A549 (cell line): ENCODE measurements around the gene HELT. TPM values are rescaled to one million over a fixed set of nuclear protein-coding genes. Genes with fewer than 3 reads are reported as not detected.

Source experiments
- ATAC-seq, 2 experiments: fragments of 200-7000 bp in 1 of 2; fragments of >200 bp in 1 of 2; cut with Nextera tagmentation in 1 of 2; cut with Tn5 transposase in 1 of 2; 3 replicates each; pipeline versions ENCODE4 v1.8.0 to v1.9.1; 2018 to 2020; ENCODE audit warnings: mild to moderate bottlenecking in 1 of 2, moderate library complexity in 1 of 2
- CTCF ChIA-PET: fragments of 300-600 bp; sonication (Branson Sonifier 250); formaldehyde crosslinking; extraction: SDS; loops from one replicate; lab custom pipeline; 2021; ENCODE audit warnings: antibody characterized with exemption, inconsistent platforms; lab: Yijun Ruan, JAX
- POLR2A ChIA-PET: fragments of 350-600 bp; formaldehyde crosslinking; extraction: SDS; loops from one replicate; lab custom pipeline; 2021; ENCODE audit warnings: antibody characterized with exemption, inconsistent platforms; lab: Yijun Ruan, JAX
- DNase-seq, 2 experiments: peaks; one replicate each; pipeline versions ENCODE4 v3.0.0 to v3.0.0-alpha.2; 2011 to 2016; ENCODE audit warnings: low read depth in 1 of 2, low spot score in 1 of 2
- FAIRE-seq: peaks from 2 replicates; lab custom pipeline; 2011; peaks lifted over from hg19 to GRCh38; lab: Jason Lieb, UNC
- H3K27ac ChIP-seq, 2 experiments: fragments of >200 bp; sonication (Bioruptor Twin); formaldehyde crosslinking; 3 replicates each; pipeline ENCODE4 v1.5.1; 2016 to 2017
- H3K4me1 ChIP-seq: fragments of >200 bp; sonication (Bioruptor Twin); formaldehyde crosslinking; 3 replicates; pipeline ENCODE4 v1.6.1; 2016
- H3K4me2 ChIP-seq: fragments of >200 bp; sonication (Bioruptor Twin); formaldehyde crosslinking; 3 replicates; pipeline ENCODE4 v1.6.1; 2016
- H3K4me3 ChIP-seq: fragments of >200 bp; sonication (Bioruptor Twin); formaldehyde crosslinking; 3 replicates; pipeline ENCODE4 v1.5.1; 2016
- H3K9me3 ChIP-seq: fragments of >200 bp; sonication (Bioruptor Twin); formaldehyde crosslinking; 3 replicates; pipeline ENCODE4 v1.6.1; 2016
- ATOH8 ChIP-seq: fragments of 250-450 bp; sonication (Bioruptor Pico); IDR thresholded peaks from 2 replicates; pipeline ENCODE4 v1.5.0; 2020; ENCODE audit warnings: low read depth, mild to moderate bottlenecking, moderate library complexity
- BCL3 ChIP-seq: fragments of >200 bp; sonication (Bioruptor Twin); formaldehyde crosslinking; IDR thresholded peaks from 3 replicates; pipeline ENCODE4 v1.6.1; 2016
- CBX2 ChIP-seq: fragments of 200-600 bp; sonication (generic); IDR thresholded peaks from 2 replicates; pipeline ENCODE4 v1.6.1; 2016; ENCODE audit warnings: low read depth, mild to moderate bottlenecking, borderline replicate concordance
- CBX8 ChIP-seq: fragments of 200-600 bp; sonication (generic); IDR thresholded peaks from 2 replicates; pipeline ENCODE4 v1.6.1; 2016
- CEBPB ChIP-seq, 2 experiments: fragments of >200 bp in 1 of 2; sonication (Bioruptor Twin) in 1 of 2; formaldehyde crosslinking in 1 of 2; IDR thresholded peaks; 2 replicates each; pipeline ENCODE4 v1.6.1; 2012 to 2016
- CTCF ChIP-seq: fragments of >200 bp; sonication (Bioruptor Twin); formaldehyde crosslinking; IDR thresholded peaks from 3 replicates; pipeline ENCODE4 v1.5.1; 2016
- EHMT2 ChIP-seq: fragments of 200-600 bp; sonication (generic); IDR thresholded peaks from 2 replicates; pipeline ENCODE4 v1.6.1; 2016; ENCODE audit warnings: antibody characterized with exemption, low read depth, mild to moderate bottlenecking, moderate library complexity
- FOSL2 ChIP-seq, 2 experiments: fragments of 450-650 bp in 1 of 2; fragments of >200 bp in 1 of 2; sonication (Bioruptor Twin) in 1 of 2; formaldehyde crosslinking; IDR thresholded peaks; 2 replicates each; pipeline versions ENCODE4 v1.5.0 to v1.6.1; 2016 to 2020; ENCODE audit warnings: mild to moderate bottlenecking in 1 of 2, moderate library complexity in 1 of 2
- FOXS1 ChIP-seq: fragments of 250-450 bp; sonication (Bioruptor Pico); IDR thresholded peaks from 2 replicates; pipeline ENCODE4 v1.5.0; 2020; ENCODE audit warnings: mild to moderate bottlenecking, moderate library complexity
- GATA3 ChIP-seq: IDR thresholded peaks from 2 replicates; pipeline ENCODE4 v1.6.1; 2012; ENCODE audit warnings: borderline replicate concordance
- HEYL ChIP-seq: fragments of 250-450 bp; sonication (Bioruptor Pico); IDR thresholded peaks from 2 replicates; pipeline ENCODE4 v1.8.0; 2021; ENCODE audit warnings: mild to moderate bottlenecking, moderate library complexity
- HMGXB4 ChIP-seq: fragments of 250-450 bp; sonication (Bioruptor Pico); IDR thresholded peaks from 2 replicates; pipeline ENCODE4 v1.5.0; 2021; ENCODE audit warnings: mild to moderate bottlenecking, moderate library complexity, borderline replicate concordance
- HOXA7 ChIP-seq: fragments of 250-450 bp; sonication (Bioruptor Pico); IDR thresholded peaks from 2 replicates; pipeline ENCODE4 v1.5.0; 2020; ENCODE audit warnings: mild to moderate bottlenecking, moderate library complexity
- HOXB5 ChIP-seq: fragments of 250-450 bp; sonication (Bioruptor Pico); IDR thresholded peaks from 2 replicates; pipeline ENCODE4 v1.5.0; 2020; ENCODE audit warnings: mild to moderate bottlenecking, moderate library complexity
- KDM1A ChIP-seq: fragments of 200-600 bp; sonication (generic); IDR thresholded peaks from 2 replicates; pipeline ENCODE4 v1.6.1; 2016; ENCODE audit warnings: low read depth, mild to moderate bottlenecking
- KDM5A ChIP-seq: fragments of 200-600 bp; sonication (generic); IDR thresholded peaks from 2 replicates; pipeline ENCODE4 v1.6.1; 2016; ENCODE audit warnings: antibody characterized with exemption, mild to moderate bottlenecking
- MAX ChIP-seq: IDR thresholded peaks from 2 replicates; pipeline ENCODE4 v1.6.1; 2012
- MAZ ChIP-seq: fragments of 150-350 bp; IDR thresholded peaks from 2 replicates; pipeline ENCODE4 v1.6.1; 2014; ENCODE audit warnings: antibody characterized with exemption, low read depth, low read length, borderline replicate concordance
- PBX3 ChIP-seq: IDR thresholded peaks from 2 replicates; pipeline ENCODE4 v1.6.1; 2012
- POLR2A ChIP-seq: IDR thresholded peaks from 2 replicates; pipeline ENCODE4 v1.6.1; 2012; ENCODE audit warnings: mild to moderate bottlenecking, low read length
- RAD21 ChIP-seq, 2 experiments: fragments of >200 bp in 1 of 2; sonication (Bioruptor Twin) in 1 of 2; formaldehyde crosslinking in 1 of 2; IDR thresholded peaks in 1 of 2; conservative IDR thresholded peaks in 1 of 2; 2 replicates in 1 of 2; 3 replicates in 1 of 2; pipeline ENCODE4 v1.6.1; 2012 to 2018; ENCODE audit warnings: inconsistent platforms in 1 of 2
- RARB ChIP-seq: fragments of 250-450 bp; sonication (Bioruptor Pico); IDR thresholded peaks from 2 replicates; pipeline ENCODE4 v1.8.0; 2021; ENCODE audit warnings: mild to moderate bottlenecking, moderate library complexity
- REST ChIP-seq: fragments of 200-600 bp; sonication (generic); IDR thresholded peaks from 2 replicates; pipeline ENCODE4 v1.6.1; 2016; ENCODE audit warnings: antibody characterized with exemption, mild to moderate bottlenecking, moderate library complexity
- SMC3 ChIP-seq: fragments of >200 bp; sonication (Bioruptor Twin); formaldehyde crosslinking; IDR thresholded peaks from 3 replicates; pipeline ENCODE4 v1.6.1; 2018; ENCODE audit warnings: inconsistent platforms
- USF2 ChIP-seq: fragments of 450-650 bp; IDR thresholded peaks from 2 replicates; pipeline ENCODE4 v1.6.1; 2014; ENCODE audit warnings: antibody characterized with exemption
- ZFP36 ChIP-seq: fragments of 450-650 bp; IDR thresholded peaks from 2 replicates; pipeline ENCODE4 v1.6.1; 2014; ENCODE audit warnings: borderline replicate concordance; ENCODE audit not compliant: partially characterized antibody
- ZNF302 ChIP-seq: fragments of 250-450 bp; sonication (Bioruptor Pico); IDR thresholded peaks from 2 replicates; pipeline ENCODE4 v1.9.0; 2021; ENCODE audit warnings: inconsistent platforms, mild to moderate bottlenecking, moderate library complexity
- WGBS: methylation state at CpG from one replicate; pipeline ENCODE4 v1.1.6; 2017; ENCODE audit errors: missing lambda C conversion rate; 5-methylcytosine and 5-hydroxymethylcytosine counted together
- polyA plus RNA-seq, 4 experiments: library from polyadenylated mRNA; depleted of rRNA in 3 of 4; stranded (reverse); fragments of >200 nt; fragmentation: RNase III in 1 of 4; extraction: RNeasy Plus Mini Kit Qiagen cat#74134 plus additional on column Dnase treatment in 1 of 4; gene quantifications; 2 replicates in 3 of 4; 3 replicates in 1 of 4; pipeline ENCODE4 v1.2.3, GENCODE V29; 2011 to 2017

HELT gene
- polyA plus RNA-seq, 2 of the 4 experiments (the other 2 are of a cell fraction) = not detected

GRCh38 chr4:184977747-184978146, 40.5 kb upstream of the HELT start:
- Histone ChIP-seq H3K9me3 (no peaks in the 10 kb centered on the region), H3K4me3 (no peak overlapping the region), H3K27ac (no peak overlapping the region)
- DNase-seq (no peak), ATAC-seq (no peak)
- POLR2A ChIA-PET = no interaction called here
- 10% methylated on average over 3 of the region's 3 CpGs for WGBS
- CTCF ChIA-PET = no interaction called here
- TF ChIP-seq EHMT2 (no peak), SMC3 (no peak), CEBPB (IDR thresholded peaks at IDR 0.05) (no peak), HMGXB4 (CRISPR knock-in tag) (no peak), MAZ (no peak), FOXS1 (CRISPR knock-in tag) (no peak), ATOH8 (CRISPR knock-in tag) (no peak), MAX (no peak), GATA3 (no peak), BCL3 (no peak), CBX2 (no peak), POLR2A (no peak), KDM1A (no peak)
- TF ChIP-seq, all 56 proteins: peak for 0
- FAIRE-seq = no peak
- H3K4me2 ChIP-seq = no peak overlapping the region
- H3K4me1 ChIP-seq = no peaks in the 10 kb centered on the region

- 34% methylated on average over 6 of the region's 6 CpGs for WGBS
- ChIA-PET CTCF (interaction anchor here (1.0 kb wide), 1 partner anchor 233 kb away, joined by 4 read pairs; no protein-coding TSS in a partner anchor), POLR2A (no interaction called here)
- H3K4me3 ChIP-seq = no peak overlapping the region
- ATAC-seq (no peak), DNase-seq (no peak), FAIRE-seq (no peak)
- H3K4me1 ChIP-seq = no peaks in the 10 kb centered on the region
- no peaks in the 10 kb centered on the region for H3K9me3 ChIP-seq
- no peak overlapping the region for H3K4me2 ChIP-seq
- no peak overlapping the region for H3K27ac ChIP-seq
- TF ChIP-seq HOXA7 (CRISPR knock-in tag) (no peak), CBX8 (no peak), FOSL2 (IDR thresholded peaks at IDR 0.05) (no peak), FOSL2 (CRISPR knock-in tag; IDR thresholded peaks at IDR 0.05) (no peak), HEYL (CRISPR knock-in tag) (no peak), ZFP36 (no peak), KDM5A (no peak), HOXB5 (CRISPR knock-in tag) (no peak), GATA3 (no peak), REST (no peak), ZNF302 (no peak), RARB (CRISPR knock-in tag) (no peak), CTCF (no peak), POLR2A (no peak), PBX3 (no peak), RAD21 (conservative IDR thresholded peaks at IDR 0.05 in 1 of 2, IDR thresholded peaks at IDR 0.05 in 1 of 2) (no peak), USF2 (no peak)
Measured at GRCh38 chr4:184978211-184978610, 40.1 kb upstream of the HELT start.
